ENCODE data around the gene TMEM138.

Gene TMEM138

GRCh38 chr11:61342207-61342803 lies 19.9 kb upstream of the TMEM138 start:
- DNase-seq, result no peak

GRCh38 chr11:61343792-61344745 lies 18.1 kb upstream of the TMEM138 start:
- no peak for DNase-seq

- no peak for DNase-seq
Measured at GRCh38 chr11:61345170-61345610, 17.0 kb upstream of the TMEM138 start.

DNA sequence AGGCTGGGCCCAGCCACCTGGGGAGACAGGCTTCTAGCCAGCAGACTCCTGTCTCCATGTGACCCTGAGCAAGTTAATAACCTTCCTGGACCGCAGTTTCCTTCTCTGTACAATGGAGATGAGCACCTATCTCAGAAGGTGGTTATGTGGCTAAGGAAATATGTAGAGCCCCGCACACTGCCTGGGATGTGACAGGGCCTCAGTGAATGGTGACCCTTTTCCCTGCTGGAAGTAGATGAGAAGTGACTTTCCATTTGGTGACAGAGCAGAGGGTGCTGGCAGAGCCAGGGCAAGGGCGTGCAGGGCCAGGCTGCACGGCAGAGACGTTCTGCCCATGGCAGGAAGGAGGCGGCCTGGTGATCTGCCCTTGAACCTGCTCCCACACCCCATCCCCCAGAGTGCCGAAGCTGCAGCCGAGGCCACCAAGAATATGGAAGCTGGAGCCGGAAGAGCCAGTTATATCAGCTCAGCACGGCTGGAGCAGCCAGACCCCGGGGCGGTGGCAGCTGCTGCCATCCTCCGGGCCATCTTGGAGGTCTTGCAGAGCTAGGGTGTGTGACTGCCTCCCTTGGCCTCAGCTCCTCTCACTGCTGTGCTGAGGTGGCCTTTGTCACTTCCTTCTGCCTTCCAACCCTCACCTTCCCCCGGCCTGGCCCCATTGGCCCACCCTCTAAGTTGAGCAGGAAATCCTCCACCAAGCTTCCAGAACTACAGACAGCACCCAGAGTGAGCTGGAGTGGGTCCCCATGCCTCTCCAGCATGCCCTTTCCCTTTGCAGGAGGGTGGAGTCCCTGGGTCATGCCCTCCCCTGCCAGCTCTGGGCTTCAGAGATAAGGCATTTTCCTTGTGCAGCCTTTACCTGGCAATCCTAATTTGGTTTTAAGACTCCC lies 16.0 kb upstream of the TMEM138 start:
- DNase-seq, result no peak

DNA sequence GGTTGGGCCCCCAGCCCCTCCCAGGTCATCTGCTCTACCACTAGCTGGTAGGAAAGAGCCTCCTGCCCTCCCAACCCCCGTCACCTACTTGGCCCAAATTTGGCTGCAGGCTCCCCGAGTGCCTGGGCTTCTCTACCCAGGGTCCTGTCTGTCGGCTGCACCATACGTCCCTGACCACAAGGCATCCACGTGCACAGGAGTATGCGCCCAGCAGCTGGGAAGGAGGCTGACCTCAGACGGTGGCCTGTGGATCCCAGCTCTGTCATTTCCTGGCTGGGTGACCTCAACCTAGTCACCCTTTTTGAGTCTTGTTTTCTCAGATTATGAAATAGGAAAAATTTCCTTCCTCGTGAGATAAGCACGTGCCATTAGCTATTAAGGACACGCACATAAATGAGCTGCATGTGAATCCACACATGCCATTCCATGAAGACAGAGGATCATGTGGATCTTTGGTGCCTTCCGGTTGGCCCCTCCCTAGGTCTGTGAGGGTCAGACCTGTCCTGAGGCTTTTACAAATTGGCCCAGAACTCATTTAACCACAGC lies 14.2 kb upstream of the TMEM138 start:
- no peak for DNase-seq

DNA sequence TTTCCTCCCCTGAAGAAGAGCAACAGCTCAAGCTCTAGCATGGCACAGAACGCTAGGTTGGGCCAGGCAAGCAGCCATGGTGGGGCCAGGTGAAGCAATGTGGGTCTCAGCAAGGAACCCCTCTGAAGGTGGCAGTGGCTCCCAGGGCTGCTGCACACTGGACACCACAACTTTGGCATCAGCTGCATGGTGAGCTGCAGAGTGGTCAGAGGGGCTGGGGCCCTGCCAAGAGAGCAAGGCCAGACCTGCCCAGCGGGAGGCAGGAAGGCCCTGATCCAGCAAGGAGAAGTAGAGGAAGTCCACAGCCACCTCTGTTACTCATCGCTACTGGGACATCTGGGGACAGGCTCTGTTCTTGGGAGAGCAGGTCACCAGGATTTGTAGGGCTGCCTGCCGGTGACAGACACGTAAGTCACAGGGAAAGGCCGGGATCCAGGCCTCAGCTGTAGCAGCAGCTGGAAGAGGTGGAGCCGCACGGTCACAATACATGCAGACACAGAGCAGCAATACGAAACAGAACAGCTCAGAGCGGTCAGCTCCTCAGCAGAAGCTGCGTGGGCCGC lies 12.9 kb upstream of the TMEM138 start:
- no peak for DNase-seq

- no peak for DNase-seq
Measured at GRCh38 chr11:61349916-61350315, 12.3 kb upstream of the TMEM138 start.

DNA sequence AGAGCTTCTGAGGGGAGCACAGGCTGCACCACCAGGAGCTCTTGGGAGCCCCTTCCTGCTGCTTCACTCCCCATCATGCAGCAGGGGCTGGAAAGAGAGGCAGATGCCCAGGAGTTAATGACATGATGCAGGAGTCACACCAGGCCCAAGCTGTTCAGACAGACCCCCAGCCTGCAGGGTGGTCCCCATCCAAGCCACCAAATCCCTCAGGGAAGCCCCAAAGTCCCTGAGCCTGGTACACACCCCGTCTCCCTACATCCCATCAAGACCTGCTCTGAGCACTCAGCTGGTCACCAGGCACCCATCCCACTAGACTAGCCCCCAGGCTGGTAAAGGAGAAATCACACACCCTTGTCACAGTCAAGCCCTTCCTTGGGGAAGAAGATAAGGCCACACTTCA lies 11.8 kb upstream of the TMEM138 start:
- DNase-seq, result no peak

DNA sequence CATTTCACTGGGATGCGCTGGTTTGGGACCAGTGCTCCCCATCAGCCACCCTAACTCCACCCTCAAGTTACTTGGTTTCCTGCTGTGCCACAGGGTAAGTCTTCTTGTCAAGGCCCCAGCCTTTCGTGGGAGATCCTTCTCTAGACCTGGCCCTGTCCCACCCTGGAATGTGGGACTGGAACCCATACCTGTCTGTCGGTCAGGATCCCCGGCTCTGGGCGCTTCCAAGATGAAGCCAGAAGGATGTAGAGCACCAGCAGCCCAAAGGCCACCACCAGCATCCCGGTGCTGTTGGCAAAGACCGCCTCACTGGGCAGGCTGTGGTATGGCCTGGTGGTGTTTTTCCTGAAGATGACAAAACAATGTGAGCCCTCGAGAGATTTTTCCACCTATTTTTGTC lies 11.4 kb upstream of the TMEM138 start:
- DNase-seq, result no peak

DNA sequence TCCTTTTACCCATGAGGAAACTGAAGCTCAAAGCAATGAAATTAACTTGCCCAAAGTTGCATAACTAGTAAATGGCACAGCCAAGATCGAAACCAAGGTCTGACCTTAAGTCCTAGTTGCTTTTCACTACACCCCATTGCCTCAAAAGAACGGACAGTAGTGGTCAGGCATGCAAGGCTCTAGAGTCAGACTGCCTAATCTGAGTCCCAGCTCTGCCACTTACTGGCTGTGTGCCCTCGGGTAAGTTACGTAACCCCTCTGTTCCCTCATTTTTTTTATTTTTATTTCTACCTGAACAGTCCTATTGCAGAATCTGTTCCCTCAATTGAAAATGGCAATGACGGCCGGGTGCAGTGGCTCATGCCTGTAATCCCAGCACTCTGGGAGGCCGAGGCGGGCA lies 10.1 kb upstream of the TMEM138 start:
- DNase-seq, result no peak

DNA sequence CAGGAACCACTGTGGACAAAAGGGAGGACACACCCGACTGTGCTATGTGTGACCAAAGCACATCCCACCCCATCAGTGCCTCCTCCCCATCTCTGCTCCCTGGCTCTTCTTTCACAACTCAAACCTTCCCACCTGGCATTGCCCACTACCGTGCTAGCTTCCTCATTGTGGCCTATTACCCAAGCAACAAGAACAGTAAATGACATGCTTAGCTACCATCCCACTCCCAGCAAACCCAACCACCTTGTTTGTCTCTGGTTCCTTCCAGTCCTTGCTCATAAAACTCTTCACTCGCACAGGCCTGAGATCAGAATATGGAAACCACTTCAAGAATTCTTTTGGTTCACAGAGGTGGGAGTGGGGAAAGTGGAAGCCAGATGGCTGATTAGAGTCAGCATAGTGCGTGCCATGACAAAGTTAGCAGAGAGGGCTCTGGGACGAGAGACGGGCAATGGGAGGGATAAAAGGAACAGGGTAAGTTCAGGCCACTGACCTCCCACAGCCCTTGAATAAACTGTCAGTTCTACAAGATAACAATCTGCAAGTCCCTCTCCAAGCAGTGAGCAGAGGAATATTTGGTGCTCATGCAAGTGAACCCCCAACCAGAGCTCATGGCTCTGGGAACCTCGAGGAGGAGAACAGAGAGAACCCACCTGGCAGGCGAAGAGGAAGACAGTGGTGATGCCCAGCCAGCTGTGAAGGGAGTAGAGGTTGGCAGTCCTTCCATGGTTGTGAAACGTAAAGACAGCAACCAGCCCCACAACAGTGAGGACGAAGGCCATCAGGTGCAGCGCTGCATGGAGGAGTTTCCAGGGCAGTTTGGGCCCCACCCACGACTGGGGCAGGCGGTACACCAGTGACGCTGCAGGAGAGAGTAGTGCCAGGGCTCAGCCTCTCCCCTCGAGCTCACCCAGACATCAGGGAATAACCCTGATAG lies 8.8 kb upstream of the TMEM138 start:
- no peak for DNase-seq

GRCh38 chr11:61354208-61354607 lies 8.0 kb upstream of the TMEM138 start:
- DNase-seq, result no peak

DNA sequence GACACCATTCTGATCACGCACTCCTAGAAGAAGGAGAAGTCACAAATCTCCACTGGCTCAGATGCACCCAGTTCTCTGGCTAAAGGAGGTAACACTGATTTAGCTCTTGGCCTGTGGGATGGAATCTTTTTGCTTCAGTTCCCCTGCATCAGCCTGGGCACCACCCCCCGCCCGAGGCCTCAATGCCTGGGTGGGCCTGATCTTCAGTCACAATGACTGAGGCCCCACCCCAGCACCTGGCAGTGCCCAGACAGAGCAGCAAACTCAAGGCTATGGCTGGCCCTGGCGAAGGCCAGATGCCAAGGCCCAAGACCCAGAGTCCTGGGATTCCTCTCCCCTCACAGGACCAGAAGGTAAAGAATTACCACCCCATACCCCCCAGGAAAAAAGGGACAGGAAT lies 5.5 kb upstream of the TMEM138 start:
- DNase-seq, result no peak

- no peak for DNase-seq
Measured at GRCh38 chr11:61357233-61357893, 4.8 kb upstream of the TMEM138 start.

DNA sequence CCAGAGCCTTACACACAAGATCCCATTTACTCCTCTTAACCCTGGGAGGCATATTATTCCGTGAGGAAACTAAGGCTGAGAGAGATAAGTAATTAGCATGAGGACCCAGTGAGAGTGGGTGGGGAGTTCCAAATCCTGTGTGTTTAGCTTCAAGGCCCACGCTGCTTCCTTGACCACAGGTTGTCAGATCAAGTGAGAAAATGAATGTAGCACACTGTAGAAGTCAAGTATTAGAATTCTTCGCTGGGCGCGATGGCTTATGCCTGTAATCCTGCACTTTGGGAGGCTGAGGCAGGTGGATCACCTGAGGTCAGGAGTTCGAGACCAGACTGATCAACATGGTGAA lies 4.3 kb upstream of the TMEM138 start:
- DNase-seq, result no peak

DNA sequence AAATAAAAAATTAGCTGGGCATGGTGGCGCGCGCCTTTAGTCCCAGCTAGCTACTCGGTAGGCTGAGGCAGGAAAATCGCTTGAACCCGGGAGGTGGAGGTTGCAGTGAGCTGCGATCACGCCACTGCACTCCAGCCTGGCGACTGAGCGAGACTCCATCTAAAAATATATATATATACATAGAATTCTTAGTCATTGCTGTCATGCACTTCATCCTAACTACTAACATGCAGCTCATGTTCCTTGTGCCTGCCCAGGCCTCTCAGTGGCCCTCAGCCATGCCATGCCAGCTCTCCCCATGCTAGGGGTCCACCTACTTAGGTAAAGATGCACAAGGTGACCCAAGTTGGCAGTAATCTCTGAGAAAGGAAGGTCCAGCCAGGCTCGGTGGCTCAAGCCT lies 3.6 kb upstream of the TMEM138 start:
- no peak for DNase-seq

DNA sequence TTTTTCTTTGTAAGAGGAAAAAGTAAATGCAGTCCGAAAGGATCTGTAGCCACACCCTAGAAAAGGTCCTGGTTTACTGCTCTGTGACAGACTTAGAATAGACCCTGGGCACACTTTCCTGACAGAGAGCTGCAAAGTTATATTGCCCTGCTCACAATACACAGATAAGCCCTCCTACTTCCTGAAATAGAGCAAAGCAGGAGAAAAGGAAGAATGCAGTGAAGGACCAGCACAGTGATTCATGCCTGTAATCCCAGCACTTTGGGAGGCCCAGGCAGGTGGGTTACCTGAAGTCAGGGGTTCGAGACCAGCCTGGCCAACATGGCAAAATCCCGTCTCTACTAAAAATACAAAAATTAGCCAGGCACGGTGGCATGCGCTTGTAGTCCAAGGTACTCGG lies 2.7 kb upstream of the TMEM138 start:
- DNase-seq, result no peak

DNA sequence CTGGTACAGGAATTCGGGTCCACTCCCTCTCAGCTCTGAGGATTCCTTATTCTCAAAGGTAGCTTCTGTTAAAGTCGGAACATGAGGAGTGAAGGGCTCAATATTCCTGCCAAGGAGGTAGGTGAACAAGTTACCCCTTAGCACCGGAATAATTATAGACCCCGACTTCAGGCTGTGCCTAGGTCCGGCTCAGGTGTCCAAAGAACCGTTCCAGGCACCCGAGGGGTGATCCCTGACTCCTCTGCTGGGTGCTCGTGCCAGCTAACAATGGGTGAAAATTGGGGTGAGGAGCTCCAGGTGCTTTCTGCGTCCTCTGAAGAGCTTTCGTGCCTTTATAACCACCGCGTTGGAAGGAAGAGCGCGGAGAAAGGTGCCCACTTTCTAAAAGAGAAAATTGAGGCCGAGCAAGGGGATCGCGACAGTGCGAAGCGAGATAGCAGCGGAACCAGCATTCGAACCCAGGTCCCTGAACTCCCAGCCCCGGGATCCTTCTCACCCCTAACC lies 885 bp upstream of the TMEM138 start:
- no peak for DNase-seq

- no peak for DNase-seq
Measured at GRCh38 chr11:61362542-61362875, 335 bp downstream of the TMEM138 start.

GRCh38 chr11:61364012-61364675 lies 2.0 kb downstream of the TMEM138 start:
- no peak for DNase-seq
